Fibroblast of upper back skin (primary cell): ENCODE results near the gene CXCL9.
"Not testable (repeated sequence)": the region's sequence is repeated elsewhere in the genome, so short reads cannot be mapped to it uniquely, and the experiment has no call there.

Experiments
- DNase-seq: peaks from one replicate; pipeline ENCODE4 v3.0.0-alpha.2; 2013

The CXCL9 gene

DNA sequence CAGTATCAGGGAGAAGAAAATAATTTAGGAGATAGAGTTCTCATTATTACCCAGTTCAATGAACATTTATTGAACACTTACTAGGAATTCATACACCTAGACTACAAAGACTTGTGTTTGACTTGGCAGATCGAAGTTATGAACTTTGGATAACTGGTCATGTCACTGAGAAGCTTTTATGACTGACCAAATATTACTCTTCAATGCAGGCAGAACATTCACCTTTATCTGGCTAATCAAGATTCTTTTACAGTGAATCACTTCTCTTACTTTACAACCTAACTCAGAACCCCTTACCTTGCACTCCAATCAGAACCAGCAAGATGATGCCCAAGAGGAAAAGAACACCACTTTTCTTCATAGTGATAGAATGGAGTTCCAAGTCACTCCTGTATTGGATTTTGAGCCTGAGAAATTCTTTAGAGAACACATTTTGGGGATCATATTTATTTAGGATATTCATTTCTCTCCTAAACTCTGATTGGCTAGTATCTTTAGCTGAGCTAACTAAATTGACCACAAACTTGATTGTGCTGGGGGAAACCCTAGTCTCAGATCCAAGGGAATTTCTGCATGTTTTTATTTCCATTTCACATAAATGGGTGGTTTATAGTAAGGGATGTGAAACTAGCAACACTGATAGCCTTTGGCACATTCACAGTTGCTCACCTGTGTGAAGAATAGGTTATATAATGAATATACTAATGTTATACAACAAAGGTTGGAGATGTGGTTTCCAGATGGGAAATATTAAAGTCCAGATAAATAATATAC lies at the start of gene CXCL9:
CXCL9 (minus strand) TSS at position 421 of the 774 bp plus-strand sequence; CDS start at position 361, 60 bp downstream.
- no peak for DNase-seq

DNA sequence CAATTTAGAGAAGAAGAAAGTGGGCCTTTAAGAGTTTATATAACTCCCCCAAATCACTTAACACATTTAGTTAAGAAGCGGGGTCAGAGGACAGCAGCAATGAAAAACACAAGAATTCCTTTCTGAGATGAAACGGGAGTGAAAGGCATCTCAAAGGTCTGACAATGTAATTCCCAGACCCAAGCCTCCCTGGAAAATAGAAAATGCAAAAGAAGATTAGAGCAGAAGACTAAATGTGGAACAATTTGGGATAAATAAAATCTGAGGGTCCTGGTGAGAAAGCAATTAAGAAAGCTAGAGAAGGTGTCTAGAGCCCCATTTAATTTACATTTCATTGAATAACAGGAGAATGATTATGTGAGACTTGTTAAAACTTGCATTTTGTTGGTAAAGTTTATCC lies 48.1 kb upstream of the CXCL9 start:
- DNase-seq: no peak

DNA sequence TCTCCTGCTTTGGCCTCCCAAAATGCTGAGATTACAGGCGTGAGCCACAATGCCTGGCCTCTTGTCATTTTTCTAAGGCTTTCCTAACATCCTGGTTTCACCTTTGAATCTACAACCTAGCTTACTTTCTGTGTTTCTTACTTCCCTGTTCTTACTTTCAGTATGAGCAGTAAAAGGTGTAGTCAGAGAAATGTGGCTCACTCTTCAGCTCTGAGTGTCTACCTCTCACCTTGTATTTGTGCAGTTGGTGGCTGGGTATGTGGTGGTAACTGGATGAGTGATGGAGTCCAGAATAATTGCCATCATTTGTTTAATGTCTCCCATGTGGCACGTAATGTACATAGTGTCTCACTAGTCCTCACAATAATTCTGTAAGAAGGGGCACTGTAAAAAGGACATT lies 47.7 kb upstream of the CXCL9 start:
- DNase-seq: no peak

DNA sequence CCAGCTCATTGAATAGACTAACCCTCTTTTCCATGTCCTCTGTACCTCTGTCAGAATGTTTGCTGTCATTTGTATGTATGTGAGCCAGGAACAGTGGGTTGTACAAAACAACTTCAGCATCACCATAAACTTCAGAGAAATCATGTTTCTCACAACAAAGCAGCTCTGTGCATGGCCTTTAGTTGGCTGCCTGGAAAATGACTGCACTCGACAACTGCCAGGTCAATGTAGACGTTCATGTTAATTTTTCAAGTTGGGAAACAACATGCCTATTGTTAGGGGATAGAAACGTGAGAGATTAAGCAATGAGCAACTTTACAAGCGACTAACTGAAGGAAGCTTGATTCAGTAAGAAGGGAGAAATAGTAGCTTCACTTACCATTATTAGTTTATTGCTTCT lies 46.4 kb upstream of the CXCL9 start:
- no peak for DNase-seq

DNA sequence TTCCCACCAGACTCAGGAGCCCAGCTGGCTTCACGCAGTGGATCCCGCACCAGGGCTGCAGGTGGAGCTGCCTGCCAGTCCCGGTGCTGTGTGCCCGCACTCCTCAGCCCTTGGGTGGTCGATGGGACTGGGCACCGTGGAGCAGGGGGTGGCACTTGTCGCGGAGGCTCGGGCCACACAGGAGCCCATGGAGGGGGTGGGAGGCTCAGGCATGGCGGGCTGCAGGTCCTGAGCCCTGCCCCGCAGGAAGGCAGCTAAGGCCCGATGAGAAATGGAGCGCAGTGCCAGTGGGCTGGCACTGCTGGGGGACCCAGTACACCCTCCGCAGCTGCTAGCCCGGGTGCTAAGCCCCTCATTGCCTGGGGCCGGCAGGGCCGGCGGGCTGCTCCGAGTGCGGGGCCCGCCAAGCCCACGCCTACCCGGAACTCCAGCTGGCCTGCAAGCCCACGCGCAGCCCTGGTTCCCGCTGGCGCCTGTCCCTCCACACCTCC lies 43.3 kb upstream of the CXCL9 start:
- DNase-seq: not testable (repeated sequence)

DNA sequence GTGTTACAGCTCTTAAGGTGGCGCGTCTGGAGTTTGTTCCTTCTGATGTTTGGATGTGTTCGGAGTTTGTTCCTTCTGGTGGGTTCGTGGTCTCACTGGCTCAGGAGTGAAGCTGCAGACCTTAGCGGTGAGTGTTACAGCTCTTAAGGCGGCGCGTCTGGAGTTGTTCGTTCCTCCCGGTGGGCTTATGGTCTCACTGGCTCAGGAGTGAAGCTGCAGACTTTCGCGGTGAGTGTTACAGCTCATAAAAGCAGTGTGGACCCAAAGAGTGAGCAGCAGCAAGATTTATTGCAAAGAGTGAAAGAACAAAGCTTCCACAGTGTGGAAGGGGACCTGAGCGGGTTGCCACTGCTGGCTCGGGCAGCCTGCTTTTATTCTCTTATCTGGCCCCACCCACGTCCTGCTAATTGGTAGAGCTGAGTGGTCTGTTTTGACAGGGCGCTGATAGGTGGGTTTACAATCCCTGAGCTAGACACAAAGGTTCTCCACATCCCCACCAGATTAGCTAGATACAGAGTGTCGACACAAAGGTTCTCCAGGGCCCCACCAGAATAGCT lies 42.6 kb upstream of the CXCL9 start:
- not testable (repeated sequence) for DNase-seq

DNA sequence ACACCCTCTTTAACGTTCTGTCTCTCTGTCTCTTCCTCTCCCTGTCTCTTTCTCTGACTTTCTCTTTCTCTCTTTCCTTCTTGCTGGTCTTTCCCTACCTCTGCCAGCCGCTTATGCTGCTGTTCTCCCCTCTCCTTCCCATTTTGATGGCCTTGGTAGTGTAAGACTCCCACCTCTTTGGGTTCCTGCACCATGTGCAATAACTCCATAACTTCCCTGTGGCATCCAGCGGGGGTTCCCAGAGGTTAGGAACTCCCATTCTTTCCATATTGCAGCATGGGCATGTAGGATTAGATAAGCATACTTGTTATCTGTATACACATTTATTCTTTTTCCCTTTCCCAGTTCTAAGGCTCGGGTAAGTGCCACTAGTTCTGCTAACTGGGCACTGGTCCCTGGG lies 37.4 kb upstream of the CXCL9 start:
- not testable (repeated sequence) for DNase-seq

DNA sequence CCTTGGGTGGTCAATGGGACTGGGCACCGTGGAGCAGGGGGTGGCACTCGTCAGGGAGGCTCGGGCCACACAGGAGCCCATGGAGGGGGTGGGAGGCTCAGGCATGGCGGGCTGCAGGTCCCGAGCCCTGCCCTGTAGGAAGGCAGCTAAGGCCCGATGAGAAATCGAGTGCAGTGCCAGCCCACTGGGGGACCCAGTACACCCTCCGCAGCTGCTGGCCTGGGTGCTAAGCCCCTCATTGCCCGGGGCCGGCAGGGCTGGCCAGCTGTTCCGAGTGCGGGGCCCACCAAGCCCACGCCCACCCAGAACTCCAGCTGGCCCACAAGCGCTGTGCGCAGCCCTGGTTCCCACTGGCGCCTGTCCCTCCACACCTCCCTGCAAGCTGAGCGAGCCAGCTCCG lies 36.0 kb upstream of the CXCL9 start:
- not testable (repeated sequence) for DNase-seq

DNA sequence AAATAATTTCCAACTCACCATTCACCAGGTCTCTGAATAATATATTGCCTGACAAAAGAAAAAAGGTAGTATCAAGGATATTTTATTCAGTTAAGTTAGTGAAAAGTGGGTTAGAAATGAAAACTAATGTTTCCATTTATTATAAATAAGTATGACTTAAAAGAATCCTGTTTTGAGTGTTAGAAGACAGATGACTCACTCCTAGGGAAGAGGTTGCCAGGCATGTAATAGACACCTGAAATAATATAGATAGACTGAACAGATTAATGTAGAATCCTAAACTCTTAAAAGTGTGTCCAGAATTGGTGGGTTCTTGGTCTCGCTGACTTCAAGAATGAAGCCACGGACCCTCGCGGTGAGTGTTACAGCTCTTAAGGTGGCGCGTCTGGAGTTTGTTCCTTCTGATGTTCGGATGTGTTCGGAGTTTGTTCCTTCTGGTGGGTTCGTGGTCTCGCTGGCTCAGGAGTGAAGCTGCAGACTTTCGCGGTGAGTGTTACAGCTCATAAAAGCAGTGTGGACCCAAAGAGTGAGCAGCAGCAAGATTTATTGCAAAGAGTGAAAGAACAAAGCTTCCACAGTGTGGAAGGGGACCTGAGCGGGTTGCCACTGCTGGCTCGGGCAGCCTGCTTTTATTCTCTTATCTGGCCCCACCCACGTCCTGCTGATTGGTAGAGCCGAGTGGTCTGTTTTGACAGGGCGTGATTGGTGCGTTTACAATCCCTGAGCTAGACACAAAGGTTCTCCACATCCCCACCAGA lies 35.1 kb upstream of the CXCL9 start:
- not testable (repeated sequence) for DNase-seq

DNA sequence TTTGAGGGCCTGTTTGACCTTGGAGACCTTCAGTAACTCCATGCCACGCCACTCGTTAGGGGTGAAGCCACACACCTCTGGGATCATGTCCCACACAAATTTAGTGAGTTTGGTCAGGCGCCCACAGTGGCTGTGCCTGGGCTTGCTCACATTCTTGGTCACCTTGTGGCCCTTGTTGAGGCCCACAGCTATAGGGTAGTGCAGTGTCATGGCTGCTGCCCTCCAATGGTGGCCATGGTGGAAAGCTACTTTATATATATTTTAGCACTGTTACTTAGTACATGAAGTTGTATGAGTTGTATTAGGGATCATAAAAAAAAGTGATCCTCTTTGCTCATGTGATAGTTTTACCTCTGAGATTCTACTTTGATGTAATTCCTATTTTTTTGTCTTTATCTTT lies 29.5 kb upstream of the CXCL9 start:
- no peak for DNase-seq

DNA sequence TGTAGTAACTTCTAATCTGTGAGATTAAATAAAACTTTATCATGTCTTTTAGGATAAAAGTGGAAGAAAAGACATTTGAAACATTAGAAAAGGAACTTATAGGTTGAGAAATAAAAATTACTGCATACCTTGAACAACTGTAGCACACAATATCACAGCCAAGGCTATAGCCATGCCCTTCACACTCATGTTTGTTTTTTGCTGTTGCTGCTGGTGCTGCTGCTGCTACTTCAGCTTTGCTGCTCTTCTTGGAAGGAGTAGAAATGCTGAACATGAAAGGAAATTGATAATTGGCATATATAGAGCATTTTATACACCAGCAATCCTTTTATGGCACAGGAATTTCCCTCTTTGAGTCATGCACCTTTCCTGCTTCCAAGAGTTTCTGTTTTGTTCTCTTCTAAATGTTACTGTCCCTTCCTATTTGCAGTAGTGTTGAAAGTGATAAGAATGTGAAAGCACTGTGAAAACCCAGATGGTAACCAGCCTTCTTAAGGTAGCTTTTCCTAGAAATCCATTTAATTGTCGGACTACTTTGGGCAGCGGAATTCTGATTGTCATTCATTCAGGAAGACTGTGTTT lies 28.6 kb upstream of the CXCL9 start, which contains the start of gene CXCL11:
CXCL11 (minus strand) TSS at position 272 of the 582 bp plus-strand sequence; CDS start at position 189, 83 bp downstream.
- no peak for DNase-seq

DNA sequence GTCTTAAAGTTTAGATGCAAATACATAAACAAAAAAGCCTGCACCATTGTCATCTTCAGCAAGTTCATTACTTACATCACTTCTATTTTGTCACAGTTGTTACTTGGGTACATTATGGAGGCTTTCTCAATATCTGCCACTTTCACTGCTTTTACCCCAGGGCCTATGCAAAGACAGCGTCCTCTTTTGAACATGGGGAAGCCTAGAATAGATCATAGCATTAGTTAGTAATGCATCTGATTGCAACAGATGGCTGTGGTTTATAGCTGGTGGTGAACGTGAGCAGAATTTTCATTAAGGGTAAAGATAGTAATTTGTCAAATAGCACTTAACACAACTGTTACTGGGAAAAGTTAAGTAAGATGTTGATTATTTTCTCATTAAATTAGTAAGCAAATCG lies 27.8 kb upstream of the CXCL9 start:
- DNase-seq: no peak

DNA sequence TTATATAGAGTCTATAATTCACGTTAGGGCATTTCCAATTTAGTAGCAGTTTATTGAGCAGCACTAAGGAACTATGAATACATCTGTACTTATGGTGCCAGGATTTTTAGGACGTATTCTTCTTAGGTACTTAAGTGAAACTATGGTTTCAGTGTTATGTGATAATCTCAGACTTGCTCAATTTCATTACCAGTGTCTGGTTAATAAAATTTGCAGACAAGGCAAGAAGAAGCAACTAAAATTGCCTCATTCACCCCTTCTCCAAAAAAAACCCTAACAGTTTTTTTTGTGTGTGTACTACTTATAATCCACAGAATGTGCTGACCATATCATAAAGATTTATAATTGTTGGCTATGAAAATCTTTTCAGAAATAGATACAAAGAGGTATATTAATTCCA lies 22.0 kb upstream of the CXCL9 start:
- DNase-seq: no peak

DNA sequence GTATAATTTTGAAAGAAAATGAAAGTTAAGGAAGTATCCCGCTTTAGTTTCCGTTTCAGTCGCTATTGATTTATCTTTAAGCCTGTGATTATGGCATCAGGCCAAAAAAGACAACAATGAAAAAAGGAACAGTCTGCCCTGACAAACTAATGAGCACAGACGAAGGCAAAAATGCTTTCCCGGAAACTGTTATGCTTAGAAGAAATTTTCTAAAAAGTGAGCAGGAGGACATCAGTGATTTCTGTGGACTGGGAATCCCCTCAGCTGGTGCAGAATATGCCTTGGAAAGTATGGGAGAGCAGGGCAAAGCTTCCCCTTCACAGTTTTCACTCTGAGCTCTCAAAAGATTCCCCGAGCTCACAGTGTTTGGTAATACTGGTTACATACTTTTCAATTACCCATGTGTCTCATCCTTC lies 21.0 kb upstream of the CXCL9 start:
- no peak for DNase-seq

DNA sequence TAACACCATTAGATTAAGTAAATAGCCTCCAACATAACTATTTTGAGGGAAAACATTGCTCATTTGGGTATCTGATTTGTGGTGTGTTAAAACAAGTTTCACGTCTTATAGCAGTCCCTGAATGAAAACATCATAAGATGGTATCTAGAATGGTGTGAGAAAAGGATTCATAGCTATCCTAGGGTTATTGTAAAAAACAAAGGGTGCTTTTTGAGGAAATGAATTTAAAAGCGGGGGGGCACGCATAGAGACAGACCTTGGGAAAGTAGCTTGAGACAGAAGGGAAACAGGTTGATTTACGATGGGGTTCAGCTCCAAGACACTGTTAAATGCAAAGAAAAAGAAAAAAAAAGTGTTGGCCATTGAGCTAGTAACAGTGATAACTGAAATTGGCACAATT lies 16.8 kb upstream of the CXCL9 start:
- no peak for DNase-seq

DNA sequence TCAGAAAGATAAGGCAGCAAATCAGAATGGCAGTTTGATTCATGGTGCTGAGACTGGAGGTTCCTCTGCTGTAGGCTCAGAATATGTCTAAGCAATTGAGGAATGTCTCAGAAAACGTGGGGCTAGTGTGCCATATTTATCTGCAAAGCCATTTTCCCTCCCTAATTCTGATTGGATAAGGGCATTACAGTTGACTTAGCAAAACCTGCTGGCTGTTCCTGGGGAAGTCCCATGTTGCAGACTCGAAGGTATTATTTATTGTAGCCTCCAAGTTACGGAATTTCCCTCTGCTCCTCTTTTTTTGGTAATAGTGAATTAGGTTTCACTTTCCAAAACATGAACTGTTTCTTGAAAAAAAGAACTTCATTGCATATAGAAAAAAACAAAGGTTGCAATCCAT lies 16.1 kb upstream of the CXCL9 start, which contains the start of gene CXCL10:
CXCL10 (minus strand) TSS at position 109 of the 400 bp plus-strand sequence; CDS start at position 43, 66 bp downstream.
- no peak for DNase-seq

DNA sequence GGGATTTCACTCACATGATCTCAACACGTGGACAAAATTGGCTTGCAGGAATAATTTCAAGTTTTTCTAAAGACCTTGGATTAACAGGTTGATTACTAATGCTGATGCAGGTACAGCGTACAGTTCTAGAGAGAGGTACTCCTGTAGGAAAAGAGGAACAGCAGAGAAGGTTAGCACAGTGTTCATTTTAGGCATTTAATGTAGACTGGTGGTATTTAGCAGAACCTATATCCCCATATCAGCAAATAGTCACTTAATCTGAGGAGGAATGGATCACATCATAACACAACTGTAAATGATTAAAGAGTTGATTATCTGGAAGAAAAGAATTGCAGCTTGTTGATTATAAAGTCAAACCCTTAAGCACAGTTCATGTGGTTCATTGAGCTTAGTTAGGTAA lies 15.4 kb upstream of the CXCL9 start:
- DNase-seq: no peak

DNA sequence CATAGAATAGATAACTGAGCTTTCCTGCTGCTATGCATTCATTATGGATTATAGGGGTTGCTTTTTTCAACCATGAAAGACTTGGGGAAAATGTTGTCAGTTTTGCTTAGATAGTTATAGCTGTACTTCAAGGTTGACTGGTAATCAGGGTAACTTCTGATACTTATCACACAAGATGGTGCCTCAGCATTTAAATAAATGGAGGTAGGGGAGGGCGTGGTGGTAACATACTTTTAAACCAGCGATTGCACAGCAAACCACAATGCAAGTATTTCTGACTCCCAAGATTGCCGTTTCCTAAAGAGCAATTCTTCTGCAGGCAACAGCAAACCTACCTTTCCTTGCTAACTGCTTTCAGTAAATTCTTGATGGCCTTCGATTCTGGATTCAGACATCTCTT lies 14.7 kb upstream of the CXCL9 start:
- DNase-seq: no peak

DNA sequence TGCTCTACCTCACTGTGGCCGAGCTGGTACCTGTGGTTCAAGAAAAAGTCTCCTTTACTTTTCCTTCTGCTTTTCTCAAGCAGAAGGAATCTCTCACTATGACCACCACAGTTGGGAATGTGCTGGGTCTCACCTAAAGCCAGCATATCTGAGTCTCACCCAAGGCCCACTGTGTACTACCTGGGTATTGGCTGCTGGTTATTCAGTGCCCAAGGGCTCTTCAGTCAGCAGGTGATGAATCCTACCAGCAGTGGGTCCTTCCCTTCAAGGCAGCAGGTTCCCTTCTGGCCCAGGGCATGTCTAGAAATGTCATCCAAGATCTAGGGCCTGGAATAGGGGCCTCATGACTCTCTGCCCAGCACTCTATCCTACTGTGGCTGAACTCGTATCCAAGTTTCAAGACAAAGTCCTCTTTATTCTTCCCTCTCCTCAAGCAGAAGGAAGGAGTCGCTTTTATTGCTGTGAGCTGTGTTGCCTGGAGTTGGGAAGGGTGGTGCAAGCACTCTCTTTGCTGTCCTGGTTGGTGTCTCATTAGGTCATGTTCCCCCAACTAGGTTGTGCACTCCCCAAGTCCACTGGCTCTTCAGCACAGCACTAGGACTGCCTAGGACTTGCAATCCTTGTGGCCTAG lies 9.9 kb upstream of the CXCL9 start:
- no peak for DNase-seq

DNA sequence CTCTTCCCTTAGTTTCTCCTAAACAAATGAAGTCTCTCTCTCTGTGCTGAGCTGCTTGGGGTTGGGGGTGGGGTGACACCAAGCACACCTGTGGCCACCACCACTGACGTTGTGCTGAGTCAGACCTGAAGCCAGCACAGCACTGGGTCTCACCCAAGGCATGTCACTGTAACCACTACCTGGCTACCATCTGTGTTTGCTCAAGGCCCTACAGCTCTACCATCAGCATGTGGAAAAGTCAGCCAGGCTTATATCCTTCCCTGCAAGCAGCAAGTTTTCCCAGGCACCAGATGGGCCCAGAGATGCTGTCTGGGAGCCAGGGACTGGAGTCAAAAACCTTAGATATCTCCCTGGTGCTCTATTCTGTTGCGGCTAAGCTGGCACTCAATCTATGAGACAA lies 9.1 kb upstream of the CXCL9 start:
- no peak for DNase-seq

DNA sequence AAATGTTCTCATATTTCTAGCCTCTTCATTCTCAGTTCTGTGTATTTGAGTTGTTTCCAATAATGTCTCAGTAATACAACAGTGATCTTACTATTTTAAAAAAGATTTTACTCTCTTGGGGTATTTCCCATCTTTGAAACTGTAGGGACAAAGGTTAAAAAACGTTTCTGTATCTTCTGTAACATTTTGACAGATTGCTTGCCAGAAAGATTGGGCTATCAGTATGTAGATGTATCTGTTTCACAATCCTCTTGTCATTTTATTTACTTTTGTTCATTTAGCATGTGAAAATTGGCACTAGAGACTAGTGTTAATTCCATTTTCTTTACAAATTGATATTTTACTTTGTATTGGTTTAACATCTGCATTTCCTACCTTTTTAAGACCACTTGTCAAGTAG lies 6.2 kb upstream of the CXCL9 start:
- no peak for DNase-seq

DNA sequence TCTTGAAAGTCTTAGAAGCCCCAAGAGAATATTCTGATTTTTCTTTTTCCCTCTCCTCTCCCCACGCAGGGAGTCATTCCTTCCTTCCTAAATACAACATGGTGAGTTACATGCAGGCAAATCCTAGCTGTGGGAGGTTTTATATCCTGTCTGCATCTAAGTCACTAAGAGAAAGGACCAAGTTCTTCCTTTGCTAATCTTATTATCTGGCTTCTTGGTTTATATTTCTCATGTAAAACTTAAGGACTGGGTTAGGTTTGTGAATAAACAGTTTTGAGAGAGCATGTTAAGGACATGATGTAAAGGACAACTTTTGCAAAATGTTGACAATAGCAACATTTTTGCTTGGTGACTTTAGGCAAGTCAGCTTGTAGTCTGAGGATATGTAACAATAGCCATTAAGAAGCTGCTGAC lies 5.1 kb upstream of the CXCL9 start:
- peak; percentile 19 for DNase-seq
